ENCODE data around the gene LRRC27. TPM values are rescaled to one million over a fixed set of nuclear protein-coding genes. Genes with fewer than 3 reads are reported as not detected.
A peak's percentile ranks its signal among the peaks of the same experiment; 100 is the strongest.

Gene LRRC27
- total RNA-seq, 2 experiments from 2014 or later = 3.3 to 3.8 TPM

DNA sequence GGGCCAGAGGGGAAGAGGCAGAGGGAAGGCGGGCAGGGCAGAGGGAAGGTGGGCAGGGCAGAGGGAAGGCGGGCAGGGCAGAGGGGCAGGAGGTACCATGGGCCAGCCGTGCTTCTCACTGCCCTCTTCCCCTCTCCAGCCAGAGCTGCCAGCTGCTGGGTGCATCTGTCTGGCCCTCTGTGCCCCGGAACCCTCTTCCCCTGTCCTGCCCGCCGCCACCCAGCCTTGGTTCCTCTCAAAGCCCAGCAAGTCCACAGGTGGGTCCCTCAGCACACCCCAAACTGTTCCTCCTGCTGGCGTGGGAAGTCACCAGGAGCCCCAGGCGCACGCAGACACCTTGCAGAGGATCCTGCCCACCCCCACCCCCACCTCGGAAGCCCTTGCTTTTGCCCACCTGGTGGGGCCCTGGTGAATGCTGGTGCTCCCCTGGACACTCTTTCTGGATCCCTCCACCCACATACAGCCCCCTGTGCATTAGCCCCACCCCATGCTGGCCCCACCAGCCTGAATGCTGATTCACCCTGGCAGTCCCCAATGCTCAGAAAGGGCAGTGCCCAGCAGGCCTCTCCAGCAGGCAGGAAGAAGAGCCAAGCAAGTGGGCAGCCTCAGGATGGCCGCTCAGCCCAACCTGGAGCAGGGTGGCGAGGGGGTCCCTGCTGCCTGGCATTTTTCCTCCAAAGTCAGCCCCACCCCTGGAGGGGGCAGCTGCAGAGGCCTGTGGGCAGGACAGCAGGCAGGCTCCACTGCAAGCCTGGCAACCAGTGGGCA is 63.1 kb downstream of the LRRC27 start:
- peaks cover 3% of the 10 kb centered on the region for H3K36me3 Mint-ChIP-seq (ENCODE audit: low read depth)
- H3K27ac Mint-ChIP-seq = peak overlapping the region; percentile 12
- H3K9me3 Mint-ChIP-seq (ENCODE audit: insufficient read depth) = no peaks in the 10 kb centered on the region
- ATAC-seq = no peak
- DNase-seq = no peak
- no peaks in the 10 kb centered on the region for H3K27me3 Mint-ChIP-seq (ENCODE audit: low read depth)
- peaks cover 23% of the 10 kb centered on the region for H3K4me1 Mint-ChIP-seq (ENCODE audit: low read depth)
- ChIA-PET POLR2A (no interaction called here), CTCF (interaction anchor here (3.8 kb wide), 1 partner anchor 51 kb away, joined by 13 read pairs; no protein-coding TSS in a partner anchor)
- peak overlapping the region; percentile 36 for H3K4me3 Mint-ChIP-seq

DNA sequence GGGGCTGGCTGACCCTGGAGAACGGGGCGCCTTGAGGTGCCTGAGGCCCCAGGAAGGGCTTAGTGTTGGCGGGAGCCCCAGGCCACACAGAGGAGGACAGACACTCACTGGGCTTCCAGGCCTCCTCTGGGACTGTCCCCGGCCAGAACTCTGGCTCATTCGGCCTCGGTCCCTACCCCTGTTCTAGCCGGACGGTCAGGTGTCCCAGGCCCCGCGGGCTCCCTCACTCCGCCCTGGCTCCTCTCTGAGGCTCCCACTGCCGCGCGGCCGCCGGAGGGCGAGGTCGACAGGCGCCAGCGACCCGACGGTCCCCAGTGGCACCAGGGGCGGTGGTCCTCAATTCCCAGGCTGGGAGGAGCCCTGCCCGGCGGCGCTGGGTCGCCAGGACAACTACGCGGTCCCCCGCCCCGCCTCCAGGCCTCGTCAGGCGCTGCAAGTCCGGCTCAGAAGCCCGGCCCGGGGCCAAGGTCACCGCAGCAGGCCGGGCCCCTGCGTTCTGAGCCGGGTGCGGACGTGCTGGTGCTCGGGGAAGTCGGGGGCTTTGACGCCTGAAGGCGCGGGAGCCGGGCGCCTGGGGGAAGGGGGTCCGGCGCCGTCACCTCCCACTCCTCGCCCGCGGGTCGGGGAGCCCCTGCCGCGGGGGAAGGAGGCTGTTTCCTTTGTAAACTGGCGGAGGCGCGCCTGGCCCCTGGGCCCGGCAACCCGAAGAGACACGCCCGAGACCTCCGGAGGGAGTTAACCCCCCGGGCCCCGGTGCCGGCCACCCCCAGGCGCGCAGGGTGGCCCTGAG is 63.9 kb downstream of the LRRC27 start:
- Mint-ChIP-seq H3K4me1 (ENCODE audit: low read depth) (peaks cover 23% of the 10 kb centered on the region), H3K27me3 (ENCODE audit: low read depth) (no peaks in the 10 kb centered on the region), H3K27ac (no peak overlapping the region), H3K4me3 (peak overlapping the region; percentile 36), H3K9me3 (ENCODE audit: insufficient read depth) (no peaks in the 10 kb centered on the region), H3K36me3 (ENCODE audit: low read depth) (peaks cover 3% of the 10 kb centered on the region)
- CTCF ChIA-PET = no interaction called here
- no peak for DNase-seq
- ATAC-seq = peak; percentile 11
- POLR2A ChIA-PET = no interaction called here

GRCh38 chr10:132396494-132397035 is 64.6 kb downstream of the LRRC27 start:
- peak; percentile 73 for DNase-seq
- POLR2A ChIA-PET = interaction anchor here (0.8 to 1.8 kb wide), 2 partner anchors 25 to 51 kb away, joined by 3 to 8 read pairs; no protein-coding TSS in a partner anchor
- Mint-ChIP-seq H3K27me3 (ENCODE audit: low read depth) (no peaks in the 10 kb centered on the region), H3K4me3 (no peak overlapping the region), H3K4me1 (ENCODE audit: low read depth) (peaks cover 23% of the 10 kb centered on the region), H3K27ac (no peak overlapping the region), H3K36me3 (ENCODE audit: low read depth) (peaks cover 3% of the 10 kb centered on the region), H3K9me3 (ENCODE audit: insufficient read depth) (no peaks in the 10 kb centered on the region)
- ATAC-seq = peak; percentile 80
- CTCF ChIA-PET = interaction anchor here (1.1 kb wide), 1 partner anchor 50 kb away, joined by 3 read pairs; no protein-coding TSS in a partner anchor

- ATAC-seq = peak; percentile 52
- Mint-ChIP-seq H3K36me3 (ENCODE audit: low read depth) (peaks cover 3% of the 10 kb centered on the region), H3K27ac (peak within 1 kb of the TSS; percentile 87), H3K9me3 (ENCODE audit: insufficient read depth) (no peaks in the 10 kb centered on the region), H3K4me1 (ENCODE audit: low read depth) (peaks cover 23% of the 10 kb centered on the region), H3K27me3 (ENCODE audit: low read depth) (no peaks in the 10 kb centered on the region), H3K4me3 (peak within 1 kb of the TSS; percentile 84)
- ChIA-PET CTCF (interaction anchor here (1.1 to 1.6 kb wide), 3 partner anchors 46 to 50 kb away, joined by 3 to 5 read pairs (median 4); no protein-coding TSS in a partner anchor), POLR2A (interaction anchor here (0.8 to 1.8 kb wide), 2 partner anchors 24 to 50 kb away, joined by 3 to 8 read pairs; no protein-coding TSS in a partner anchor)
- peak; percentile 75 for DNase-seq
These were observed 65.1 kb downstream of the LRRC27 start, which contains the start of gene PWWP2B for GRCh38 chr10:132397036-132397541. Gene PWWP2B (plus strand): TSS chr10:132397200. CDS start chr10:132397227, 27 bp downstream.

GRCh38 chr10:132397671-132398565 is 65.9 kb downstream of the LRRC27 start:
- ChIA-PET POLR2A (interaction anchor here (0.6 to 1.8 kb wide), 2 partner anchors 36 to 49 kb away, joined by 3 to 8 read pairs; no protein-coding TSS in a partner anchor), CTCF (interaction anchor here (1.1 to 1.6 kb wide), 4 partner anchors 12 to 49 kb away, joined by 3 to 5 read pairs (median 4); no protein-coding TSS in a partner anchor)
- Mint-ChIP-seq H3K9me3 (ENCODE audit: insufficient read depth) (no peaks in the 10 kb centered on the region), H3K27me3 (ENCODE audit: low read depth) (no peaks in the 10 kb centered on the region), H3K4me1 (ENCODE audit: low read depth) (peaks cover 23% of the 10 kb centered on the region), H3K36me3 (ENCODE audit: low read depth) (peaks cover 3% of the 10 kb centered on the region), H3K27ac (peak overlapping the region; percentile 87), H3K4me3 (peak overlapping the region; percentile 84)
- ATAC-seq (peak; percentile 12), DNase-seq (peak; percentile 51)

DNA sequence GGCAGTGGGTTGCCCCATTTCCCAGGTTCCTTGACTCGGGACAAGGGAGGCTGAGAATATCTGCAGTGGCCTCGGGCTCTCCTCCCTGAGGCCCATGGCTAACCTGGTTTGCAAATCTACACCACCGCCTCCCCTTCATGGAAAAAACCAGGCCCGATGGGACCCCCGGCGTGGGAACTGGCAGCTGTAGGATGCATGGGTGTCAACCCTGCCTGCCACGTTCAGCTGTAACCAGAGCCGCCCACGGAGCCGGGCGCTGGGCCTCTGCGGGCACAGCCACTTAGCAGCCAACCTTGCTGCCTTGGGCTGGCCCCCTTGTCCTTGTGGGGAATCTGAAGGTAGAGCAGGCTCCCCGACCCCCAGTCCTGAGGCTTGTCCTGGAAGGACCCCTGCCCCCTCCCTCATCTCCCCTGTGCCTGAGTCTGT is 66.6 kb downstream of the LRRC27 start:
- H3K36me3 Mint-ChIP-seq (ENCODE audit: low read depth) = peaks cover 3% of the 10 kb centered on the region
- H3K27ac Mint-ChIP-seq = no peak overlapping the region
- no peaks in the 10 kb centered on the region for H3K27me3 Mint-ChIP-seq (ENCODE audit: low read depth)
- peaks cover 23% of the 10 kb centered on the region for H3K4me1 Mint-ChIP-seq (ENCODE audit: low read depth)
- POLR2A ChIA-PET = interaction anchor here (0.6 to 1.8 kb wide), 2 partner anchors 36 to 49 kb away, joined by 3 to 8 read pairs; no protein-coding TSS in a partner anchor
- ATAC-seq (no peak), DNase-seq (no peak)
- CTCF ChIA-PET = interaction anchor here (1.2 to 1.6 kb wide), 2 partner anchors 12 to 45 kb away, joined by 4 to 5 read pairs; no protein-coding TSS in a partner anchor
- no peaks in the 10 kb centered on the region for H3K9me3 Mint-ChIP-seq (ENCODE audit: insufficient read depth)
- H3K4me3 Mint-ChIP-seq = peak overlapping the region; percentile 84

DNA sequence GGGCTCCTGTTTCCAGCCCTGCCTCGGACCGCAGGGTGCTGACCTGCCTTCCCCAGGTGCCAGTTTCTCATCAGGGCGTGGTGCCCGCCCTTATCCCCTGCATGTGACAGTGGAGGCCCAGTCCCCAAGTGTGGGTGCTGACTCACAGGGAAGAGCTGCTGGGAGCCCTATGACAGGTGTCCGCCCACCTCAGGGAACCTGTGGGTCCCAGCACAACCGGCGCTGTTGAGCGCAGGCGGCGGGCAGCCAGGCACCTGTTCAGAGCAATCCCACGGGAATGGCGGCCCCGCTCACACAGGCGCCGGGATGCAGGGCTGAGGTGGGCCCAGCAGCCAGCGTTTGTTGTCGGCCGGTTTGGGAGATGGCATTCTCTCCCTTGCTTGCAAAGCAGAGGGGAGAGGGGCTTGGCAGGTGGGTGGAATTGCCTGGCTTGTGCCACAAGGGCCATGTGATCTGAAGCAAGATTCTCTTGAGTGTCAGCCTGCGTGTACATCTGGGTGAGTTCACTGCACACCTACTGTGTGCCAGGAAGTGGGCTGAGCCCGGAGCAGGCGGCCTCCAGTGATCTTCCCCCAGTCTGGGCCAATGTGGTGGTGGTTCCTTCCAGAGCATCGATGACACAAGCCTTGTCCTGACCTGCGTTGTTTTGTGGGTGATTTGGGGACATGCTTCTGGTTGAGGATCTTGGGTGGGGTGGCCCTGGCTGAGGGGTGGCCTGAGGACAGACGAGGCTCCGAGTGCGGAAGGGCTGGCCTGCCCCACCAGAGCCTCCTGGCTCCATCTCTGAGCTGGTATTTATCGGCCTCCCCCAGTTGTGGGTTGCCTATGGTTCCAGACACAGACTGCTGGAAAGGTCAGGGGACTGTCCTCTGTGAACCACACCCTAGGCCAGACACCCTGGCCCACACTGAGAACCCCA is 67.4 kb downstream of the LRRC27 start:
- no peaks in the 10 kb centered on the region for H3K9me3 Mint-ChIP-seq (ENCODE audit: insufficient read depth)
- POLR2A ChIA-PET = no interaction called here
- H3K36me3 Mint-ChIP-seq (ENCODE audit: low read depth) = peaks cover 4% of the 10 kb centered on the region
- no peak overlapping the region for H3K27ac Mint-ChIP-seq
- peak overlapping the region; percentile 84 for H3K4me3 Mint-ChIP-seq
- ATAC-seq = no peak
- no peak for DNase-seq
- CTCF ChIA-PET = interaction anchor here (0.8 kb wide), 1 partner anchor 44 kb away, joined by 3 read pairs; no protein-coding TSS in a partner anchor
- no peaks in the 10 kb centered on the region for H3K27me3 Mint-ChIP-seq (ENCODE audit: low read depth)
- H3K4me1 Mint-ChIP-seq (ENCODE audit: low read depth) = peaks cover 23% of the 10 kb centered on the region

DNA sequence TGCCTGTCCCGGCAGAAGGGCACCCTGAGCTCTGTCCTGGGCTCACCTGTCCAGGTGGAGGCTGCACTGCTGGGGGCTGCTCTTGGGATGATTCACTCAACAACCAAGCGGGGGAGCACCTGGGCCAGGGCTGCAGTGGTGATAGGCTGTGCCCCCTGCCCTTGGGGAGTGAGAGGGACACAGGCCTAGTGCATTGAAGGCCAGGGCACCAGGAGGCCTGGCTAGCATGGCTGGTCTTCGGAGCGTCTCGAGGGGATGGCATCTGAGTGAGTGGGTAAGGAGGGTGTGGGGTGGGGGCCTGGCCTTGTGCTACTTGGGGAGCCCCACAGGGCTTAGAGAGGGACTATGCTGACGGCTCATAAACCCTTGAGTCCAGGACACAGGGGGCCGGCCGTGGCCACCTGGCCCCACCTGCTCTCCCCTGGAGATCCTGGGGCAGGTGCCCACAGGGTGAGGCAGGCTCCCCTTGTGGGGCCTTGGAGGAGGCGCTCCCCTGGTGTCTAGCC is 68.1 kb downstream of the LRRC27 start:
- Mint-ChIP-seq H3K36me3 (ENCODE audit: low read depth) (peaks cover 5% of the 10 kb centered on the region), H3K4me1 (ENCODE audit: low read depth) (peaks cover 20% of the 10 kb centered on the region), H3K9me3 (ENCODE audit: insufficient read depth) (no peaks in the 10 kb centered on the region), H3K27me3 (ENCODE audit: low read depth) (no peaks in the 10 kb centered on the region), H3K4me3 (no peak overlapping the region), H3K27ac (no peak overlapping the region)
- DNase-seq = no peak
- ATAC-seq = no peak
- CTCF ChIA-PET = interaction anchor here (0.8 kb wide), 1 partner anchor 44 kb away, joined by 3 read pairs; no protein-coding TSS in a partner anchor
- POLR2A ChIA-PET = no interaction called here

DNA sequence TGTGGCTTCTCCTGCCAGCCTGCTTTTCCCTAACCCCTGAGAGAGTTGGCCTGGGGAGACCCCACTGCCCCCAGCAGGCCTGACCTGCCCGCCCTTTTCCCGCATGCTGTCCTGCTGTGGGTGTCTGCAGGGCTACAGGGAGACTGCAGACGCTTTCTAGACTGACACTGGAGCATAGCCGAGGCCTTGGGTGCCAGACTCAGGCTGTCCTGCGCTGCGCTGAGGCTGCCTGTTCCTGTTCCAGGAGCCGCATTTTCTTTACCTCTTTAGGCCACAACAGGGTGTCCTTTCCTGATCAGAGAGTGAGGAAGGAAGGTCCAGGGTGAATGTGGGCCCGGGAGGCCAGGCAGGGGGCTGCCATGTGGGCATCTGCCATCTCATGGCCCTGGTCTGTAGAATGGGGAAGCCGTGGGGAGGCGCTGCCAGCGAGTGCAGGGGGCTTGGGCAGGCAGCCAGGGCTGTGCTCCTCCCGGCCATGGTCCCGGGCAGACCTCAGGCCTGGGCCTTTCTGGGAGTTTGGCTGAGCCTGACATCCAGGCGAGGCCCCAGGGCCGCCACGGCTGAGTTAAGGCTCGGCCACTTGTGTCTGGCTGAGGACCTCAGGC is 68.7 kb downstream of the LRRC27 start:
- H3K27ac Mint-ChIP-seq = no peak overlapping the region

More for the DNA sequence above, 68.7 kb downstream of the LRRC27 start:
- H3K9me3 Mint-ChIP-seq (ENCODE audit: insufficient read depth) = no peaks in the 10 kb centered on the region
- no peaks in the 10 kb centered on the region for H3K27me3 Mint-ChIP-seq (ENCODE audit: low read depth)
- ChIA-PET CTCF (no interaction called here), POLR2A (no interaction called here)
- no peak overlapping the region for H3K4me3 Mint-ChIP-seq
- ATAC-seq (no peak), DNase-seq (no peak)
- H3K4me1 Mint-ChIP-seq (ENCODE audit: low read depth) = peaks cover 16% of the 10 kb centered on the region
- H3K36me3 Mint-ChIP-seq (ENCODE audit: low read depth) = peaks cover 6% of the 10 kb centered on the region
